GM23338 (cell line): ENCODE measurements around the gene OSGIN1. TPM values are rescaled to one million over a fixed set of nuclear protein-coding genes. Genes with fewer than 3 reads are reported as not detected.

Experiments used
- ATAC-seq: fragments of 200-7000 bp; cut with Tn5 transposase; 3 replicates; pipeline ENCODE4 v1.9.1; 2020
- DNase-seq: peaks from one replicate; pipeline ENCODE4 v3.0.0-alpha.2; 2015; ENCODE audit warnings: low spot score
- H2AFZ ChIP-seq: fragments of 200-600 bp; sonication (generic); 2 replicates; pipeline ENCODE4 v1.8.0; 2016; ENCODE audit warnings: antibody characterized with exemption, mild to moderate bottlenecking, moderate library complexity
- H3F3A ChIP-seq: fragments of 200-600 bp; sonication (generic); replicated peaks from 2 replicates; pipeline ENCODE4 v1.8.0; 2017; ENCODE audit warnings: antibody characterized with exemption, mixed run types, low read depth
- H3K27ac ChIP-seq: fragments of 200-600 bp; sonication (generic); 2 replicates; pipeline ENCODE4 v1.6.1; 2016; ENCODE audit warnings: low read depth
- H3K27me3 ChIP-seq: fragments of 200-600 bp; sonication (generic); 2 replicates; pipeline ENCODE4 v1.8.0; 2016; ENCODE audit warnings: mild to moderate bottlenecking, mixed run types, moderate library complexity; ENCODE audit not compliant: insufficient read depth
- H3K36me3 ChIP-seq: fragments of 200-600 bp; sonication (generic); 2 replicates; pipeline ENCODE4 v1.8.0; 2016; ENCODE audit warnings: mild to moderate bottlenecking; ENCODE audit not compliant: insufficient read depth
- H3K4me1 ChIP-seq: fragments of 200-600 bp; sonication (generic); 2 replicates; pipeline ENCODE4 v1.8.0; 2016; ENCODE audit warnings: mild to moderate bottlenecking, moderate library complexity; ENCODE audit not compliant: insufficient read depth
- H3K4me2 ChIP-seq: fragments of 200-600 bp; sonication (generic); 2 replicates; pipeline ENCODE4 v1.7.1; 2017; ENCODE audit warnings: mixed run types
- H3K4me3 ChIP-seq: fragments of 200-600 bp; sonication (generic); 2 replicates; pipeline ENCODE4 v1.6.1; 2016; ENCODE audit warnings: mixed run types
- H3K79me2 ChIP-seq: fragments of 200-600 bp; sonication (generic); replicated peaks from 2 replicates; pipeline ENCODE4 v1.8.0; 2017; ENCODE audit warnings: mild to moderate bottlenecking; ENCODE audit not compliant: insufficient read depth
- H3K9me2 ChIP-seq: fragments of 200-600 bp; sonication (generic); 2 replicates; pipeline ENCODE4 v1.8.0; 2017; ENCODE audit not compliant: insufficient read depth
- H4K20me1 ChIP-seq: fragments of 200-600 bp; sonication (generic); replicated peaks from 2 replicates; pipeline ENCODE4 v1.8.0; 2017; ENCODE audit warnings: mild to moderate bottlenecking; ENCODE audit not compliant: insufficient read depth
- H3K27ac Mint-ChIP-seq: 2 replicates; pipeline ENCODE4 v1.8.0; 2020; ENCODE audit warnings: inconsistent platforms, mild to moderate bottlenecking, moderate library complexity, mixed read lengths
- H3K27me3 Mint-ChIP-seq: 3 replicates; pipeline ENCODE4 v1.8.0; 2022; ENCODE audit warnings: low read depth, mild to moderate bottlenecking, moderate library complexity, mixed read lengths, inconsistent platforms; ENCODE audit not compliant: insufficient read depth, poor library complexity
- H3K36me3 Mint-ChIP-seq: 3 replicates; pipeline ENCODE4 v1.8.0; 2021; ENCODE audit warnings: low read depth, mild to moderate bottlenecking, inconsistent platforms, moderate library complexity, mixed read lengths
- H3K4me1 Mint-ChIP-seq: 3 replicates; pipeline ENCODE4 v1.8.0; 2020; ENCODE audit warnings: mild to moderate bottlenecking, inconsistent platforms, mixed read lengths
- H3K4me3 Mint-ChIP-seq: 3 replicates; pipeline ENCODE4 v1.8.0; 2021; ENCODE audit warnings: moderate library complexity, mild to moderate bottlenecking, inconsistent platforms, mixed read lengths
- H3K9me3 Mint-ChIP-seq: 3 replicates; pipeline ENCODE4 v1.8.0; 2020; ENCODE audit warnings: moderate library complexity, mild to moderate bottlenecking, inconsistent platforms, mixed read lengths
- CREB1 ChIP-seq: fragments of 250-450 bp; sonication (Bioruptor Pico); IDR thresholded peaks from 2 replicates; pipeline ENCODE4 v1.5.0; 2020; ENCODE audit warnings: low read depth, mild to moderate bottlenecking, moderate library complexity
- NANOG ChIP-seq: IDR thresholded peaks from 2 replicates; pipeline ENCODE4 v1.6.1; 2016; ENCODE audit warnings: antibody characterized with exemption, borderline replicate concordance
- POLR2AphosphoS5 ChIP-seq: IDR thresholded peaks from 2 replicates; pipeline ENCODE4 v1.6.1; 2016; ENCODE audit warnings: antibody characterized with exemption, low read depth
- STAT1 ChIP-seq: IDR thresholded peaks from one replicate; pipeline ENCODE4 v1.6.1; 2016; ENCODE audit warnings: antibody characterized with exemption; ENCODE audit not compliant: unreplicated experiment
- ZNF114 ChIP-seq: fragments of 250-450 bp; sonication (Bioruptor Pico); IDR thresholded peaks from 2 replicates; pipeline ENCODE4 v1.5.0; 2020; ENCODE audit warnings: mild to moderate bottlenecking, moderate library complexity
- ZNF331 ChIP-seq: fragments of 250-450 bp; sonication (Bioruptor Pico); IDR thresholded peaks from 2 replicates; pipeline ENCODE4 v1.5.0; 2020; ENCODE audit warnings: low read depth, mild to moderate bottlenecking, moderate library complexity
- polyA plus RNA-seq: library from polyadenylated mRNA; unstranded; fragments of >200 nt; fragmentation: Nextera tagmentation; extraction: Ambion mirVana; gene quantifications from 2 replicates; pipeline ENCODE4 v1.2.1, GENCODE V29; 2016
- total RNA-seq: library from RNA; depleted of rRNA; stranded (reverse); fragments of >200 nt; shearing (Covaris generic); gene quantifications from 2 replicates; pipeline ENCODE4 v1.2.3, GENCODE V29; 2014
- TF ChIP-seq, protein P1 (sequence below), 2 experiments: fragments of 200-600 bp in 1 of 2; sonication (generic) in 1 of 2; conservative IDR thresholded peaks; 2 replicates each; pipeline versions ENCODE4 v1.5.1 to v1.6.1; 2016 to 2017; ENCODE audit warnings: antibody characterized with exemption in 2 of 2, low read depth in 2 of 2, mild to moderate bottlenecking in 2 of 2, moderate library complexity in 1 of 2
- TF ChIP-seq, protein P2 (sequence below): IDR thresholded peaks from 2 replicates; pipeline ENCODE4 v1.6.1; 2016; ENCODE audit warnings: antibody characterized with exemption
- TF ChIP-seq, protein P3 (sequence below): IDR thresholded peaks from one replicate; pipeline ENCODE4 v1.6.1; 2018; ENCODE audit warnings: antibody characterized with exemption; ENCODE audit not compliant: unreplicated experiment
- TF ChIP-seq, protein P4 (sequence below): fragments of 250-450 bp; sonication (Bioruptor Pico); IDR thresholded peaks from 2 replicates; pipeline ENCODE4 v1.5.0; 2020; ENCODE audit warnings: mild to moderate bottlenecking, moderate library complexity

Gene OSGIN1
- total and polyA plus RNA-seq, 2 experiments from 2014 or later: 0.32 to 1.6 TPM

DNA sequence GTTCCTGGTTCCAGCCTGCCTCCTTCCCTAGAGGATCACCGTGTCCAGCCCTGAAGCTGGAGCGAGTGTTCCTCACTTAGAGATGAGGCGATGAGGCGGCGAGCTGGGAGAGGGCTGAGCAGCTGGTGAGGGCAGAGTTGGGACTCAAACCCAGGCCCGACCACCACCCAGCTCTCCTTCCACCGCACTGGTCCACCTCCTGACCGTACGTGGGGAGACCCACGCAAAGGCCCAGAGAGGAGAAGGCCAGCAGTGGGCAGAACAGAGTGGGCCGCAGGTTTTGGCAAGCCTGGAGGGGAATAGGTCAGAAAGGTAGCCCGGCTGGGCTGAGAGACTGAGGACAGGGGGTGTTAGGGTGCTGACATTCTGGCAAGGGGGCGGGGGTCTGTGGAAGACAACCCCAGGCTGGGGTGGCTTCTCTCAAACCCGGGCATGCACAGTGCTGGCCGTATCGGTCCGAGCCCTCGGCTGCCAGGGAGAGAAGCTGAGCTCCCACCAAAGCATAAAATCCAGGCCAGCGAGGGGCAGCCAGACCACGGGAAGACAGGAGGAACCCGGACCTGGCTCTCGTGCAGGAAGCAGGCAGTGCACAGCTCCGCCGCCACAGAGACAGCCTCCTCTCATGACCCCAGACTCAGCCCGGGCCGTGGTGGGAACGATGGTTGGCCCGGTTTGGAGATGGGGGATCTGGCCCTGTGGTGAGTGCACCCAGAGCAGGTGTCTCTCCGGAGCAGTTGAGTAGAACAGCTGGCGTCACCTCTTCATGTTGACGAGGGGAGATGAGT is 29.3 kb upstream of the OSGIN1 start (continued):
- TF ChIP-seq, protein P1, sequence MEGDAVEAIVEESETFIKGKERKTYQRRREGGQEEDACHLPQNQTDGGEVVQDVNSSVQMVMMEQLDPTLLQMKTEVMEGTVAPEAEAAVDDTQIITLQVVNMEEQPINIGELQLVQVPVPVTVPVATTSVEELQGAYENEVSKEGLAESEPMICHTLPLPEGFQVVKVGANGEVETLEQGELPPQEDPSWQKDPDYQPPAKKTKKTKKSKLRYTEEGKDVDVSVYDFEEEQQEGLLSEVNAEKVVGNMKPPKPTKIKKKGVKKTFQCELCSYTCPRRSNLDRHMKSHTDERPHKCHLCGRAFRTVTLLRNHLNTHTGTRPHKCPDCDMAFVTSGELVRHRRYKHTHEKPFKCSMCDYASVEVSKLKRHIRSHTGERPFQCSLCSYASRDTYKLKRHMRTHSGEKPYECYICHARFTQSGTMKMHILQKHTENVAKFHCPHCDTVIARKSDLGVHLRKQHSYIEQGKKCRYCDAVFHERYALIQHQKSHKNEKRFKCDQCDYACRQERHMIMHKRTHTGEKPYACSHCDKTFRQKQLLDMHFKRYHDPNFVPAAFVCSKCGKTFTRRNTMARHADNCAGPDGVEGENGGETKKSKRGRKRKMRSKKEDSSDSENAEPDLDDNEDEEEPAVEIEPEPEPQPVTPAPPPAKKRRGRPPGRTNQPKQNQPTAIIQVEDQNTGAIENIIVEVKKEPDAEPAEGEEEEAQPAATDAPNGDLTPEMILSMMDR (conservative IDR thresholded peaks at IDR 0.05; ENCODE audit: low read depth in 2 of 2): no peak
- TF ChIP-seq, protein P2, sequence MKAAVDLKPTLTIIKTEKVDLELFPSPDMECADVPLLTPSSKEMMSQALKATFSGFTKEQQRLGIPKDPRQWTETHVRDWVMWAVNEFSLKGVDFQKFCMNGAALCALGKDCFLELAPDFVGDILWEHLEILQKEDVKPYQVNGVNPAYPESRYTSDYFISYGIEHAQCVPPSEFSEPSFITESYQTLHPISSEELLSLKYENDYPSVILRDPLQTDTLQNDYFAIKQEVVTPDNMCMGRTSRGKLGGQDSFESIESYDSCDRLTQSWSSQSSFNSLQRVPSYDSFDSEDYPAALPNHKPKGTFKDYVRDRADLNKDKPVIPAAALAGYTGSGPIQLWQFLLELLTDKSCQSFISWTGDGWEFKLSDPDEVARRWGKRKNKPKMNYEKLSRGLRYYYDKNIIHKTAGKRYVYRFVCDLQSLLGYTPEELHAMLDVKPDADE: no peak
- no peak for TF ChIP-seq NANOG
- TF ChIP-seq, protein P3, sequence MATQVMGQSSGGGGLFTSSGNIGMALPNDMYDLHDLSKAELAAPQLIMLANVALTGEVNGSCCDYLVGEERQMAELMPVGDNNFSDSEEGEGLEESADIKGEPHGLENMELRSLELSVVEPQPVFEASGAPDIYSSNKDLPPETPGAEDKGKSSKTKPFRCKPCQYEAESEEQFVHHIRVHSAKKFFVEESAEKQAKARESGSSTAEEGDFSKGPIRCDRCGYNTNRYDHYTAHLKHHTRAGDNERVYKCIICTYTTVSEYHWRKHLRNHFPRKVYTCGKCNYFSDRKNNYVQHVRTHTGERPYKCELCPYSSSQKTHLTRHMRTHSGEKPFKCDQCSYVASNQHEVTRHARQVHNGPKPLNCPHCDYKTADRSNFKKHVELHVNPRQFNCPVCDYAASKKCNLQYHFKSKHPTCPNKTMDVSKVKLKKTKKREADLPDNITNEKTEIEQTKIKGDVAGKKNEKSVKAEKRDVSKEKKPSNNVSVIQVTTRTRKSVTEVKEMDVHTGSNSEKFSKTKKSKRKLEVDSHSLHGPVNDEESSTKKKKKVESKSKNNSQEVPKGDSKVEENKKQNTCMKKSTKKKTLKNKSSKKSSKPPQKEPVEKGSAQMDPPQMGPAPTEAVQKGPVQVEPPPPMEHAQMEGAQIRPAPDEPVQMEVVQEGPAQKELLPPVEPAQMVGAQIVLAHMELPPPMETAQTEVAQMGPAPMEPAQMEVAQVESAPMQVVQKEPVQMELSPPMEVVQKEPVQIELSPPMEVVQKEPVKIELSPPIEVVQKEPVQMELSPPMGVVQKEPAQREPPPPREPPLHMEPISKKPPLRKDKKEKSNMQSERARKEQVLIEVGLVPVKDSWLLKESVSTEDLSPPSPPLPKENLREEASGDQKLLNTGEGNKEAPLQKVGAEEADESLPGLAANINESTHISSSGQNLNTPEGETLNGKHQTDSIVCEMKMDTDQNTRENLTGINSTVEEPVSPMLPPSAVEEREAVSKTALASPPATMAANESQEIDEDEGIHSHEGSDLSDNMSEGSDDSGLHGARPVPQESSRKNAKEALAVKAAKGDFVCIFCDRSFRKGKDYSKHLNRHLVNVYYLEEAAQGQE: no peak
- TF ChIP-seq STAT1: no peak
- TF ChIP-seq CREB1 (CRISPR knock-in tag): no peak

DNA sequence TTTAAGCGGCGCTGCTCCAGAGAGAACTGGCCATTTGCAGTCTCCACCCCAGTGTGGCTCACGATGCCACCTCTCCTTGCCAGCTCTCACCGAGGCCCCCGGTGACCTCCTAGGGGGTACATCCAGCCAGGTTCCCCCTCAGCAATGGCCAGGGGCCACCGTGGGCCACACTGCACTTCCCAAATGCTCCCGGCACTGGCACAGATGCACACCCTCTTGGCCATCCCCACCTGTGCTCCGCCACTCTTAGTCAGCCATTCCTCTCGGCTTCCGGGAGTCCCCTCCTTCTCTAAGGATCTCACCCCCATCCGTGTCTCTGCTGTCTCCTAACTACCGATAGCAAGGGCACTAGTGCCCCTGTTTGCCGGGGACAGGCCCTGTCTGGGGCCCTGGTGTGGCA is 28.4 kb upstream of the OSGIN1 start:
- no peak overlapping the region for H3K27ac Mint-ChIP-seq
- H3K4me1 ChIP-seq: peaks cover 13% of the 10 kb centered on the region
- H3K36me3 Mint-ChIP-seq: peaks cover 16% of the 10 kb centered on the region
- no peak for TF ChIP-seq POLR2AphosphoS5
- TF ChIP-seq STAT1: no peak
- no peak for TF ChIP-seq ZNF114 (CRISPR knock-in tag)
- TF ChIP-seq, protein P4, sequence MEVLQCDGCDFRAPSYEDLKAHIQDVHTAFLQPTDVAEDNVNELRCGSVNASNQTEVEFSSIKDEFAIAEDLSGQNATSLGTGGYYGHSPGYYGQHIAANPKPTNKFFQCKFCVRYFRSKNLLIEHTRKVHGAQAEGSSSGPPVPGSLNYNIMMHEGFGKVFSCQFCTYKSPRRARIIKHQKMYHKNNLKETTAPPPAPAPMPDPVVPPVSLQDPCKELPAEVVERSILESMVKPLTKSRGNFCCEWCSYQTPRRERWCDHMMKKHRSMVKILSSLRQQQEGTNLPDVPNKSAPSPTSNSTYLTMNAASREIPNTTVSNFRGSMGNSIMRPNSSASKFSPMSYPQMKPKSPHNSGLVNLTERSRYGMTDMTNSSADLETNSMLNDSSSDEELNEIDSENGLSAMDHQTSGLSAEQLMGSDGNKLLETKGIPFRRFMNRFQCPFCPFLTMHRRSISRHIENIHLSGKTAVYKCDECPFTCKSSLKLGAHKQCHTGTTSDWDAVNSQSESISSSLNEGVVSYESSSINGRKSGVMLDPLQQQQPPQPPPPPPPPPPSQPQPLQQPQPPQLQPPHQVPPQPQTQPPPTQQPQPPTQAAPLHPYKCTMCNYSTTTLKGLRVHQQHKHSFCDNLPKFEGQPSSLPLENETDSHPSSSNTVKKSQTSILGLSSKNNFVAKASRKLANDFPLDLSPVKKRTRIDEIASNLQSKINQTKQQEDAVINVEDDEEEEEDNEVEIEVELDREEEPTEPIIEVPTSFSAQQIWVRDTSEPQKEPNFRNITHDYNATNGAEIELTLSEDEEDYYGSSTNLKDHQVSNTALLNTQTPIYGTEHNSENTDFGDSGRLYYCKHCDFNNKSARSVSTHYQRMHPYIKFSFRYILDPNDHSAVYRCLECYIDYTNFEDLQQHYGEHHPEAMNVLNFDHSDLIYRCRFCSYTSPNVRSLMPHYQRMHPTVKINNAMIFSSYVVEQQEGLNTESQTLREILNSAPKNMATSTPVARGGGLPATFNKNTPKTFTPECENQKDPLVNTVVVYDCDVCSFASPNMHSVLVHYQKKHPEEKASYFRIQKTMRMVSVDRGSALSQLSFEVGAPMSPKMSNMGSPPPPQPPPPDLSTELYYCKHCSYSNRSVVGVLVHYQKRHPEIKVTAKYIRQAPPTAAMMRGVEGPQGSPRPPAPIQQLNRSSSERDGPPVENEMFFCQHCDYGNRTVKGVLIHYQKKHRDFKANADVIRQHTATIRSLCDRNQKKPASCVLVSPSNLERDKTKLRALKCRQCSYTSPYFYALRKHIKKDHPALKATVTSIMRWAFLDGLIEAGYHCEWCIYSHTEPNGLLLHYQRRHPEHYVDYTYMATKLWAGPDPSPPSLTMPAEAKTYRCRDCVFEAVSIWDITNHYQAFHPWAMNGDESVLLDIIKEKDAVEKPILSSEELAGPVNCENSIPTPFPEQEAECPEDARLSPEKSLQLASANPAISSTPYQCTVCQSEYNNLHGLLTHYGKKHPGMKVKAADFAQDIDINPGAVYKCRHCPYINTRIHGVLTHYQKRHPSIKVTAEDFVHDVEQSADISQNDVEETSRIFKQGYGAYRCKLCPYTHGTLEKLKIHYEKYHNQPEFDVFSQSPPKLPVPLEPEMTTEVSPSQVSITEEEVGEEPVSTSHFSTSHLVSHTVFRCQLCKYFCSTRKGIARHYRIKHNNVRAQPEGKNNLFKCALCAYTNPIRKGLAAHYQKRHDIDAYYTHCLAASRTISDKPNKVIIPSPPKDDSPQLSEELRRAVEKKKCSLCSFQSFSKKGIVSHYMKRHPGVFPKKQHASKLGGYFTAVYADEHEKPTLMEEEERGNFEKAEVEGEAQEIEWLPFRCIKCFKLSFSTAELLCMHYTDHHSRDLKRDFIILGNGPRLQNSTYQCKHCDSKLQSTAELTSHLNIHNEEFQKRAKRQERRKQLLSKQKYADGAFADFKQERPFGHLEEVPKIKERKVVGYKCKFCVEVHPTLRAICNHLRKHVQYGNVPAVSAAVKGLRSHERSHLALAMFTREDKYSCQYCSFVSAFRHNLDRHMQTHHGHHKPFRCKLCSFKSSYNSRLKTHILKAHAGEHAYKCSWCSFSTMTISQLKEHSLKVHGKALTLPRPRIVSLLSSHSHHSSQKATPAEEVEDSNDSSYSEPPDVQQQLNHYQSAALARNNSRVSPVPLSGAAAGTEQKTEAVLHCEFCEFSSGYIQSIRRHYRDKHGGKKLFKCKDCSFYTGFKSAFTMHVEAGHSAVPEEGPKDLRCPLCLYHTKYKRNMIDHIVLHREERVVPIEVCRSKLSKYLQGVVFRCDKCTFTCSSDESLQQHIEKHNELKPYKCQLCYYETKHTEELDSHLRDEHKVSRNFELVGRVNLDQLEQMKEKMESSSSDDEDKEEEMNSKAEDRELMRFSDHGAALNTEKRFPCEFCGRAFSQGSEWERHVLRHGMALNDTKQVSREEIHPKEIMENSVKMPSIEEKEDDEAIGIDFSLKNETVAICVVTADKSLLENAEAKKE: no peak
- TF ChIP-seq, protein P2: no peak
- TF ChIP-seq CREB1 (CRISPR knock-in tag): no peak
- no peak for TF ChIP-seq ZNF331

More for the DNA sequence above, 28.4 kb upstream of the OSGIN1 start:
- Histone ChIP-seq H3K27ac (no peak overlapping the region), H3K4me2 (no peak overlapping the region), H3K9me2 (no peaks in the 10 kb centered on the region), H3K27me3 (no peaks in the 10 kb centered on the region), H3K4me3 (no peak overlapping the region), H3K36me3 (no peaks in the 10 kb centered on the region), H3K79me2 (no peaks in the 10 kb centered on the region), H3F3A (no peaks in the 10 kb centered on the region), H2AFZ (no peak overlapping the region), H4K20me1 (no peaks in the 10 kb centered on the region)
- Mint-ChIP-seq H3K4me1 (peaks cover 21% of the 10 kb centered on the region), H3K27me3 (peaks cover 17% of the 10 kb centered on the region), H3K4me3 (no peak overlapping the region), H3K9me3 (peaks cover 2% of the 10 kb centered on the region; the same call in 2 of the 3 replicates)
- ATAC-seq: no peak
- no peak for DNase-seq
